Ovary (tissue), 9 donors: ENCODE data around the gene CHST6. TPM values are rescaled to one million over a fixed set of nuclear protein-coding genes. Genes with fewer than 3 reads are reported as not detected.
"Not testable (repeated sequence)": the region's sequence is repeated elsewhere in the genome, so short reads cannot be mapped to it uniquely, and the experiment has no call there.

Experiments
- DNase-seq, 5 donors: peaks; one replicate each; pipeline ENCODE4 v3.0.0-alpha.2; 2019 to 2020
- H3K27ac ChIP-seq, 2 donors: fragments of 200-600 bp; one replicate each; pipeline versions ENCODE4 v1.5.1 to v1.8.0; 2019 to 2022
- H3K27me3 ChIP-seq: fragments of 200-600 bp; one replicate; pipeline ENCODE4 v1.8.0; 2022
- H3K36me3 ChIP-seq: fragments of 200-600 bp; sonication (generic); one replicate; pipeline ENCODE4 v1.5.1; 2019
- H3K4me1 ChIP-seq: one replicate; pipeline ENCODE4 v1.8.1; 2013; ENCODE audit warnings: mild to moderate bottlenecking, moderate library complexity; ENCODE audit not compliant: insufficient read depth
- H3K4me3 ChIP-seq: fragments of 200-600 bp; sonication (generic); one replicate; pipeline ENCODE4 v1.5.1; 2017
- H3K9me3 ChIP-seq, 2 donors: fragments of 200-600 bp in 1 of 2; sonication (generic) in 1 of 2; one replicate each; pipeline versions ENCODE4 v1.5.1 to v1.8.1; 2013 to 2019; ENCODE audit warnings: mild to moderate bottlenecking in 1 of 2, moderate library complexity in 1 of 2
- EP300 ChIP-seq: sonication (generic); formaldehyde crosslinking; IDR thresholded peaks from one replicate; pipeline ENCODE4 v1.6.1; 2017; ENCODE audit warnings: antibody characterized with exemption
- POLR2A ChIP-seq: fragments of 450-650 bp; IDR thresholded peaks from one replicate; pipeline ENCODE4 v1.6.1; 2017; ENCODE audit warnings: antibody characterized with exemption, mild to moderate bottlenecking, moderate library complexity
- WGBS, 3 donors: extraction: QIAGEN DNeasy Blood & Tissue Kit in 1 of 3; methylation state at CpG; one replicate each; pipeline versions ENCODE4 v1.1.5 to v1.1.7; 2013 to 2017; 5-methylcytosine and 5-hydroxymethylcytosine counted together
- intact Hi-C, 4 donors: fragments of 100-400 bp; cut with DNase I; formaldehyde crosslinking; loops; one replicate each; pipeline versions ENCODE4 v1.11.0 to v1.15.1; 2022 to 2023
- polyA plus RNA-seq, 2 donors: library from polyadenylated mRNA; stranded (reverse); fragments of 200-250 nt in 1 of 2; fragments of 350-450 nt in 1 of 2; fragmentation: Illumina TruSeq in 1 of 2; extraction: RNeasy Lipid Tissue Mini Kit (QIAGEN cat#74804) in 1 of 2; gene quantifications; one replicate each; pipeline ENCODE4 v1.2.3, GENCODE V29; 2013 to 2014
- total RNA-seq, 7 donors: library from RNA; depleted of rRNA in 2 of 7; stranded (reverse); fragments of >200 nt in 2 of 7; fragmentation: NEBNext Ultra II Directional in 3 of 7; extraction: Animal tissue kit (Norgen Biotek cat#: 25700) in 3 of 7; gene quantifications; one replicate each; pipeline versions ENCODE4 v1.1.0 to v1.2.4, GENCODE V29; 2016 to 2023
- TF ChIP-seq, protein P1 (sequence below), 3 donors: fragments of 450-650 bp in 2 of 3; fragments of 200-600 bp in 1 of 3; IDR thresholded peaks; one replicate each; pipeline versions ENCODE4 v1.5.1 to v1.8.0; 2016 to 2022; ENCODE audit warnings: antibody characterized with exemption in 3 of 3, mild to moderate bottlenecking in 1 of 3
- donor health status: DM: no; HTN: no; CAD: no; lungs with moderate emphysema.
- donor health status: DM: no; HTN: no; CAD: no.
- donor health status: Bipolar disorder and iron deficiency.
- donor health status: DM: yes; HTN: yes; CAD: no.
- donor health status: DM: no; HTN: no; CAD: no.
- donor health status: DM: yes; HTN: yes; CAD: no.

The CHST6 gene
- total and polyA plus RNA-seq, 9 donors: 0.04 to 1.4 (median 0.50) TPM

DNA sequence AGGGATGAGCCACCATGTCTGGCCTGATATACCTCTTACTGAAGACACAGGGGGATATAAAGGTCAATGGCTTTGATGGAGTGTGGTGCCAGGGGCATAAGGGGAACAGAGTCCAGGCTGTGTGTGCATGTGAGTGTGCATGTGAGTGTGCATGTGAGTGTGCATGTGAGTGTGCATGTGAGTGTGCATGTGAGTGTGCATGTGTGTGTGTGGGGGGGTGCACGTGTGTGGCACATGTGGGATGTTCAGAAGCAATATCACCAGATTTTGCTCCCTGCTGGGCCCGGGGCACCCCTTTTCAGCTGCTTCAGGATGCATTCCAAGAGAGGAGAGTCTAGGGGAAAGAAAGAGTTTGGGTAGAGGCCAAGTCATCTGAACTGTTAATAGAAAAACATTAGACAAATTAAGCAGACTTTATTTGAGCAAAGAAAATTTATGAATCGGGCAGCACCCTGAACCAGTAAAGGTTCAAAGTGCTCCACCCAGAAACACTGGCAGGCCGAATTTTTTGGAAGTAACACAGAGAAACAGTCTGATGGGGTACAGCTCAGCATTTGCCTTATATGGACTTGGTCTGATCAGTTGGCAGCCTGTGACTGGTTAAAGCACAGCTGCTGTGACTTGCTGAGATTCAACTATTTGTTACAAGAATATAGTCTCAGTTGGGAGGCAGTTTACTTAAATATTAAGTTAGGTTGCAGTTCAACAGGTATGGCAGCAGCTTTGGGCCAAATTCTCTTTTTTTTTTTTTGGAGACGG, 31.0 kb upstream of the CHST6 start:
- Histone ChIP-seq H3K27ac (no peak overlapping the region), H3K4me1 (no peaks in the 10 kb centered on the region), H3K36me3 (no peaks in the 10 kb centered on the region), H3K27me3 (no peaks in the 10 kb centered on the region), H3K9me3 (no peaks in the 10 kb centered on the region), H3K4me3 (no peak overlapping the region)
- no peak for DNase-seq
- intact Hi-C loops: no loop called here
- WGBS, 3 donors: 70 to 86% (median 85%) methylated on average over 5 of the region's 5 CpGs
- no peak for TF ChIP-seq POLR2A
- TF ChIP-seq EP300: no peak
- TF ChIP-seq, protein P1, sequence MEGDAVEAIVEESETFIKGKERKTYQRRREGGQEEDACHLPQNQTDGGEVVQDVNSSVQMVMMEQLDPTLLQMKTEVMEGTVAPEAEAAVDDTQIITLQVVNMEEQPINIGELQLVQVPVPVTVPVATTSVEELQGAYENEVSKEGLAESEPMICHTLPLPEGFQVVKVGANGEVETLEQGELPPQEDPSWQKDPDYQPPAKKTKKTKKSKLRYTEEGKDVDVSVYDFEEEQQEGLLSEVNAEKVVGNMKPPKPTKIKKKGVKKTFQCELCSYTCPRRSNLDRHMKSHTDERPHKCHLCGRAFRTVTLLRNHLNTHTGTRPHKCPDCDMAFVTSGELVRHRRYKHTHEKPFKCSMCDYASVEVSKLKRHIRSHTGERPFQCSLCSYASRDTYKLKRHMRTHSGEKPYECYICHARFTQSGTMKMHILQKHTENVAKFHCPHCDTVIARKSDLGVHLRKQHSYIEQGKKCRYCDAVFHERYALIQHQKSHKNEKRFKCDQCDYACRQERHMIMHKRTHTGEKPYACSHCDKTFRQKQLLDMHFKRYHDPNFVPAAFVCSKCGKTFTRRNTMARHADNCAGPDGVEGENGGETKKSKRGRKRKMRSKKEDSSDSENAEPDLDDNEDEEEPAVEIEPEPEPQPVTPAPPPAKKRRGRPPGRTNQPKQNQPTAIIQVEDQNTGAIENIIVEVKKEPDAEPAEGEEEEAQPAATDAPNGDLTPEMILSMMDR (IDR thresholded peaks at IDR 0.05): no peak

DNA sequence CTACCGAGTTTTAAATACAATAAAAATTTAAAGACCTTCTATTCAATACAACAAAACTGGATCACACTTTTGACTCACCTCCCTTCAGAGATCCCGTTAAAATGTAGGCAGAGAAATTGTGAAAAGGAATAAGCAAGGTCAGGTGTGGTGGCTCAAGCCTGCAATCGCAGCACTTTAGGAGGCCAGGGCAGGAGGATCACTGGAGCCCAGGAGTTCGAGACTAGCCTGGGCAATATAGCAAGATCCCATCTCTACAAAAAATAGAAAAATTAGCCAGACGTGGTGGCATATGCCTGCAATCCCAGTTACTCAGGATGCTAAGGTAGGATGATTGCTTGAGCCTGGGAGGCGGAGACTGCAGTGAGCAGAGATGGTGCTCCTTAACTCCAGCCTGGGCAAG, 23.9 kb upstream of the CHST6 start:
- TF ChIP-seq POLR2A: no peak
- TF ChIP-seq EP300: no peak
- TF ChIP-seq, protein P1 (IDR thresholded peaks at IDR 0.05): no peak
- WGBS, 3 donors: 82 to 86% (median 84%) methylated on average over 6 of the region's 6 CpGs
- H3K27ac ChIP-seq: no peak overlapping the region
- H3K4me1 ChIP-seq: no peaks in the 10 kb centered on the region
- H3K27me3 ChIP-seq: no peaks in the 10 kb centered on the region
- DNase-seq: no peak
- no peaks in the 10 kb centered on the region for H3K9me3 ChIP-seq
- no peaks in the 10 kb centered on the region for H3K36me3 ChIP-seq
- intact Hi-C loops: no loop called here
- H3K4me3 ChIP-seq: no peak overlapping the region

DNA sequence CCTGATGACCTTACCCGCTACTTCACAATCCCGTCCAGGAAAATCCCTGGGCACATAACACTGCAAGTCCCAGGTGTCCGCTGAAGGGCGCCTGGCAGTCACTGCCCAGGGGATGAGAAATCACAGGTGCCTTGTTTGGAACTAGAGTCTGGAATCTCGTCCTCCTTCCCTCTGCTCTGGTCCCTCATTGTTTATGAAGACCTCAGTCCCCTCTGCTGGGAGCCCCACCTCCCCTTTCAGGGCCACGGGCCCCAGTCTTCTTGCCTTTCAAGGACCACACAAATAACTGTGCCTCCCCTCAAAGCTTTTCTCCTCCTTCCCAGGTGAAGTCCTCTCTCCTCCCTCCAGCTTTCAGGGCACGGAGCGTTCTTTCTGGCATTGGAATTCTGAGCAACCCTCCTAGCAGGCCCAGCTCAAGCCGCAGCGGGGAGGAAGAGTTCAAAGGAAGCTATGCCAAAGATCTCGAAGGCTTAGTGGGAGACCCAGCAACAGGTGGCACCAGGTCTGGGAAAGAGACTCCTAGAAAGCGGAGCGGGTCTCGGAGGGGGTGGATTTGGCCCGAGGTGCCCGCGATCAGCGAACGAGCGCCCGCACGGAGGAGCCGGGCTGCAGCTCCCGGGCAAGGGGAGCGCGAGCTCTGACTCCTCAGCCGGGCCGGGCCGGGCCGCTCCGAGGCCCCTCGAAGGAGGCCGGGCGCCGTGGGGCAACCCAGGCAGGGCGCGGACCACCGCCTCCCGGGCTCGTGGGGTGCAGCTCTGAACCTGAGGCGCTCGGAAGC, 21.1 kb upstream of the CHST6 start:
- intact Hi-C loops, H3K9me3 ChIP-seq, H3K4me1 ChIP-seq, H3K36me3 ChIP-seq, H3K27me3 ChIP-seq: not testable (repeated sequence)
- WGBS, 3 donors: 7 to 8% (median 7%) methylated on average over 41 to 42 of the region's 42 CpGs
- H3K27ac ChIP-seq: peak overlapping the region; percentile 85 to 93
- peak in 1 of 5 donors; percentile 34 for DNase-seq
- peak overlapping the region; percentile 94 for H3K4me3 ChIP-seq

DNA sequence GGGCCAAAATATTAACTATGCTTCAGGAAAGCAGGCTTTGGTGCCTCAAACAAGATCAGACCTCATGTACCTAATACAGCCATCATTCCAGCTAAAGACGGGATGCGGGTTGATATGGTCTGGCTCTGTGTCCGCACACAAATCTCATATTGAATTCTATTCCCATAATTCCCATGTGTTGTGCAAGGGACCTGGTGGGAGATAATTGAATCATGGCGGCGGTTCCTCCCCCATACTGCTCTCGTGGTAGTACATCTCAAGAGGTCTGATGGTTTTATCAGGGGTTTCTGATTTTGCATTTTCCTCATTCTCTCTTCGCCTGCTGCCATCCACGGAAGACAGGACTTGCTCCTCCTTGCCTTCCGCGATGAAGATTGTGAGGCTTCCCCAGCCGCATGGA, 19.1 kb upstream of the CHST6 start:
- no peaks in the 10 kb centered on the region for H3K27me3 ChIP-seq
- H3K9me3 ChIP-seq: no peaks in the 10 kb centered on the region
- no peaks in the 10 kb centered on the region for H3K36me3 ChIP-seq
- intact Hi-C loops: no loop called here
- H3K27ac ChIP-seq: no peak overlapping the region
- H3K4me3 ChIP-seq: no peak overlapping the region
- 88 to 91% (median 90%) methylated on average over 11 of the region's 11 CpGs for WGBS, 3 donors
- DNase-seq: no peak
- no peaks in the 10 kb centered on the region for H3K4me1 ChIP-seq
- TF ChIP-seq, protein P1 (IDR thresholded peaks at IDR 0.05): no peak
- TF ChIP-seq POLR2A: no peak
- no peak for TF ChIP-seq EP300

DNA sequence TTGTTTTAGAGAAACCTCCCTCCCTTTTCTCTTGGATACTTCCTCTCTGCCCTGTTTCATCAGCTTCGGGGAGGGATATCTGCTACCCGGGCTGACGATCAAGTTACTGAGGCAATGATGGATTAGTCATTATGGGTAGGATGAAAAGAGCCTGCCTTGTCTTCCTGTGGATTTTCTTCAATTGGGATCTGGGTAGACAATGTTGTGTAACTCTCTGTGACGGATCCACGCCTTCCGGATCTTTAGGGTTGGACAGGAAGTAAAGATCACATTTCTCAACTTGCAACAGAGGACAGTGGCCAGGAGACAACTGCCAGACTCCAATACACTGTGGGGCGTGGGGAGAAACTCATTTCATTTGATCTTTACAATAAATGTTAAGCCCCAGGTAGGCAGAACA, 11.3 kb upstream of the CHST6 start:
- H3K27ac ChIP-seq: no peak overlapping the region
- intact Hi-C loops: no loop called here

More for the DNA sequence above, 11.3 kb upstream of the CHST6 start:
- Histone ChIP-seq H3K27me3 (no peaks in the 10 kb centered on the region), H3K4me1 (no peaks in the 10 kb centered on the region), H3K9me3 (no peaks in the 10 kb centered on the region), H3K4me3 (no peak overlapping the region), H3K36me3 (no peaks in the 10 kb centered on the region)
- TF ChIP-seq POLR2A (no peak), EP300 (no peak)
- TF ChIP-seq, protein P1 (IDR thresholded peaks at IDR 0.05): no peak
- WGBS, 3 donors: 43 to 49% (median 44%) methylated on average over 7 of the region's 7 CpGs
- DNase-seq: no peak
